Stimulated activated CD4-positive, alpha-beta T cell treated with anti-CD3 and anti-CD28 coated beads, Interleukin-12 subunit alpha, Interleukin-12 subunit beta, amount 100 ng/mL, for 4 hours (primary cell): ENCODE data around the gene LFNG.
A peak's percentile ranks its signal among the peaks of the same experiment; 100 is the strongest.

Experiments
- DNase-seq: peaks from one replicate; pipeline ENCODE4 v3.0.0-alpha.2; 2020

The LFNG gene, protein sequence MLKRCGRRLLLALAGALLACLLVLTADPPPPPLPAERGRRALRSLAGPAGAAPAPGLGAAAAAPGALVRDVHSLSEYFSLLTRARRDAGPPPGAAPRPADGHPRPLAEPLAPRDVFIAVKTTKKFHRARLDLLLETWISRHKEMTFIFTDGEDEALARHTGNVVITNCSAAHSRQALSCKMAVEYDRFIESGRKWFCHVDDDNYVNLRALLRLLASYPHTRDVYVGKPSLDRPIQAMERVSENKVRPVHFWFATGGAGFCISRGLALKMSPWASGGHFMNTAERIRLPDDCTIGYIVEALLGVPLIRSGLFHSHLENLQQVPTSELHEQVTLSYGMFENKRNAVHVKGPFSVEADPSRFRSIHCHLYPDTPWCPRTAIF

GRCh38 chr7:2519119-2519930, at the start of gene LFNG:
Gene LFNG, plus strand, starts transcription at chr7:2519774. Its CDS starts 88 bp downstream, at chr7:2519862.
- peak; percentile 86 for DNase-seq

GRCh38 chr7:2470204-2471021, 49.2 kb upstream of the LFNG start:
- DNase-seq: no peak

GRCh38 chr7:2471022-2471329, 48.6 kb upstream of the LFNG start:
- no peak for DNase-seq

- no peak for DNase-seq
Measured at GRCh38 chr7:2471396-2471795, 48.2 kb upstream of the LFNG start.

GRCh38 chr7:2472739-2473138, 46.8 kb upstream of the LFNG start:
- no peak for DNase-seq

DNA sequence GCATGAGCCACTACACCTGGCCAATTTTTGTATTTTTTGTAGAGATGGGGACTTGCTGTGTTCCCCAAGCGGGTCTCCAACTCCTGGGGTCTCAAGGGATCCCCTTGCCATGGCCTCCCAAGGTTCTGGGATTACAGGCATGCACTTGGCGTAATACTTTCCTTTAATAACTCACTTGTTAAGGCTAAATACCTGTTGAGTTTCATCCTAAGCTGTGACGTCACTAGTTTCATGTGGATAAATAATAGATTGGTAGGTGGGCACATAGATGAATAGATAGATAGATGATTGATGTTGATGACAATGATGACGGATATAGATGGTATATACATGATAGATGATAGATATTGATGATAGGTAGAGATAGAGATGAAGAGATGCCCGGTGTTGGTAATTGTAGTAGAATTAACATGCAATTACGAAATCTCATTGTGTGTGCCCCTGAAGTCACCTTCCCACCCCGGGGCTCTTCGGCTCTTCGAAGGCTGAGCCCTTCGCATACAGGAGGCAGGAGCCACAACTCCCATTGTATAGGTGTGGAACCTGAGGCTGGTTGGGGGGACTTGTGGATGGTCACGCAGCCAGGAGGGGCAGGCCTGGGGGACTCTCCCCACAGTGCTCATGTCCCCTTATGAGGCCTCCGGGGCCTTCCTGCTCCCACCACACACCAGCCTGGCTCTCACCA, 45.9 kb upstream of the LFNG start:
- DNase-seq: no peak

- no peak for DNase-seq
Measured at GRCh38 chr7:2474224-2474623, 45.4 kb upstream of the LFNG start.

DNA sequence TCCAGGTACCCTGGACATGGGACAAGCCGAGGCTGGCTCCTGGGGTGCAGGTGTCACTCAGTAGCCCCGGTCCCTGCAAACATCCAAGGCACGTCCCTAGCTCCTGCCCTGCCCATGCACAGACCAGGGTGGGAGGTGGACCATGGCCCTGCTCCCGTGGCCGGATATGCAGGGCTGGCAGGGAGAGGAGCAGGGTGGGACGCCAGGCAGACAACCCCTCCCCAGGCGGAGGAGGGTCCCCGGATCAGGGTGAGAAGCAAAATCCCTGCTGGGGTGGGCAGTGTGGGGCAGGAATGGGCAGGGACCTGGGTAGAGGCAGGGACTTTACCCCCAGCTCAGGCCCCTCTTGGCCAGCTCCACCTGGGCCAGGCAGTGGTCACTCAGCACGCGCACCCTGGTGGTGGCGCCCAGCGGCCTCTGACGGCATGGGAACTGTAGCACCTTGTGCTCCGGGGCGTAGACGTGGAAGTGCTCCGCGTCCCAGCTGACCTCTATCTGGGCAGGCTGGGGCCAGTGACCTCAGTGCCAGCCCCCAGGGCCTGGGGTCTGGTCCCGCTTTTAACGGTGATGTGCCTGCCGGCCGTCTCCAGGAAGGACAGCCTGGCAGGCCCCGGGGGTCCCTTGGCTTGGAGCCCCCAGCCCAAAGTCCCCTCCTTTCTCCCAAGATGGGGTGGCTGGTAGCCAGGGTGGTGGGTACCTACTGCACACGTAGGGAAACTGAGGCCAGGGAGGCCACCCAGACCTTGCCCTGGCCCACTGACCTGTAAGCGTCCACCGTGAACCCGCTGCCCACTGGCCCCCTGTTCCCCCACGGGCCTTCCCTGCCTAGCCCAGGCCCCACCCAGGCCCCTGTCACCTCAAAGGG, 44.5 kb upstream of the LFNG start:
- no peak for DNase-seq

DNA sequence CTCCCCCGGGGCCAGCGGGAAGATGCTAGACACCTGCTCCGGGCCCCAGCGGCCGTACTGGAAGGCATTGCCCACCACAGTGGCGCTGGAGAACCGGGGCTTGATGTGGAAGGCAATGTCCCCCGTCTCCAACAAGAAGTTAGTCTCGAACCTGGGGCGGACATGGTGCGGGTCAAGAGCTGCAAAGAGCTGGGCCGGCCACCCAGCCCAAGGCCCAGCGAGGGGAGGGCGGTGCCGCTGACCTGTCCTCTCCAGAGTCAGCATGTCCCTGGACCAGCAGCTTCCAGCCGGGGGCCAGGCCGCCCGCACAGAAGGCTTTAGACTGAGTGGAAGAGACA, 43.9 kb upstream of the LFNG start:
- no peak for DNase-seq

GRCh38 chr7:2476298-2476697, 43.3 kb upstream of the LFNG start, which contains the start of gene GRIFIN:
Gene GRIFIN, minus strand, starts transcription at chr7:2476398. Its CDS starts 15 bp downstream, at chr7:2476383.
- no peak for DNase-seq

DNA sequence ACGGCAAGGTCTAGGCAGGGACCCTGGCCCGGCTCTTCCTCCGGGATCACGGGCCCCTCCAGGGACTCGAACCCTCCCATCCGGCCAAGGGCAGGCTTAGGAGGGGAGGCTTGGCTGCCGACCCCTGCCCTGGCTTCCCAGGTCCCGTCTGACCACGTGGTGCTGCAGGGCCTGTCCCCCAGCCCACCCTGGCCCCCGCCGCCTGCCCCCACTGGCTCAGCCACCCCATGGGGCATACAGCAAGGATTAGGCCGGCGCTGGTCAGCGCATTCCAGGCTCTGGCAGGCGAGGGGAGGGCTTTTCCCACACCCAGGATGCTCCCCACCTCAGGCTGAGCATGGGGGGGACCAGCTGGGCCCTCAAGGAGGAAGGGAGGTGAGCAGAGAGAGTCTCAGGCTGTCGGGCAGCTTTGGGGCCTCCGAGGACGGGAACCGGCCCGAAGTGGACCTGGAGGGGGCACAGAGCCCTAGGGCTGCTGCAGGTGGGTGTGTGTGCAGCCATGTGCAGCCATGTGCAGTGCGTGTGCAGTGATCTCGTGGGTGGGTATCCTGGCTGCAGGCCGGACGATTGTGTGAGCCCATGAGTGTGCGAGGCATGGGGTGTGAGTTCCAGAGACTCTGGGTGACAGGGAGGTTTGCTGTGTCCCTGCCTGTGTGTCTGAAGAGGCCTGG, 42.7 kb upstream of the LFNG start:
- no peak for DNase-seq

- DNase-seq: peak; percentile 49
Measured at GRCh38 chr7:2477447-2478398, 41.9 kb upstream of the LFNG start.

GRCh38 chr7:2478399-2478785, 41.2 kb upstream of the LFNG start:
- DNase-seq: no peak

DNA sequence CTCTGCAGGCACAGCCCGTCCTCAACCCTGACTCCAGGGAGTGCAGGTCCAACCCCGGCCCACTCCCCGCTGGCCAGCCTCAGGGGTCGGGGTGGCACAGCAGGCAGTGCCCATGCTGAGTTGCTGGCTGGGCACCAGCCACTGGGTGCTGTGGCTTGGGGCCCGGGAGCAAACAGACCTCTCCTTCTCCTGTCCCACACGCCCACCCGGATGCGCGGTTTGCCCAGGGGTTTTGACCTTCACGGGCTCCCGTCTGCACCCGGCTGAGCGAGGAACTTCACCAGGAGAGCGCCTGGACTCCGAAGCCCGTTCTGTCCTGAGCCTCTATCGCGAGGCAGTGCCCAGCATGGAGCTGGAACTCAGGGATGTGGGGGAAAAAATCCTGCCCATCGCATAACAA, 40.8 kb upstream of the LFNG start:
- DNase-seq: no peak

DNA sequence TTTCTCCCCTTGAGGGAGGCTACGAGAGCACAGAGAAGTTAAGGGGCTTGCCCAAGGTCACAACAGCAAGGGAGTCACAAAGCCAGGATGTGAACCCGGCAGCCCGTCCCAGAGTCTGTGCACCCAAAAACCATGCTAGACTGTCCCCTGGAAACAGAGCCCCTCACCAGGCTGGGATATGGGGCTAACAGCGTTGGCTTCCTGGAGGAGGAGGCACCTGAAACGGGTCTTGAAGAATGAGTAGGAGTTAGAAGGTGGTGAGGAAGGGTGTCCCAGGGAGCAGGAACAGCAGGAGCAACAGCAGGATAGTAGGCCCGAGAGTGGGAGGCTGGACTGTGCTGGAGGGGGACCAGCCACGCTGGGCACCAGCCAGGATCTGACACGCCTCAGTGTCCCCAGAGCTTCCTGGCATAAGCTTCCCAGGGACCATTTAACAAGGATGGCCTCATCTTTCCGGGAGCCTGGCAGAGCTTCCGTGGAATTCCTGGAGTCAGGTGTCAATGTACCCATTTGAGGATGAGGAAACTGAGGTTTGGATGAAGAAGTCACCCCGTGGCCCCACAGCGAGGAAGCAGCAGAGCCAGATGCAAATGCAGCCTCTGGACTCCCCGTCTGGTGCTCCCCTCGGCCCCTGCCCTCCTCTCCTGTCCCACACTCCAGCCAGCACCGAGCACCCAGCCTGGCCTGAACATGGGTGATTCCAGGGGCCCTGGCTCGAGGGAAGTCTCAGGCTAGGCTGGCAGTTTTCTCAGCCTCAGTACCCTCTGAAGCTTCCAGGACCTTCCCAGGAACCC, 40.1 kb upstream of the LFNG start:
- no peak for DNase-seq

DNA sequence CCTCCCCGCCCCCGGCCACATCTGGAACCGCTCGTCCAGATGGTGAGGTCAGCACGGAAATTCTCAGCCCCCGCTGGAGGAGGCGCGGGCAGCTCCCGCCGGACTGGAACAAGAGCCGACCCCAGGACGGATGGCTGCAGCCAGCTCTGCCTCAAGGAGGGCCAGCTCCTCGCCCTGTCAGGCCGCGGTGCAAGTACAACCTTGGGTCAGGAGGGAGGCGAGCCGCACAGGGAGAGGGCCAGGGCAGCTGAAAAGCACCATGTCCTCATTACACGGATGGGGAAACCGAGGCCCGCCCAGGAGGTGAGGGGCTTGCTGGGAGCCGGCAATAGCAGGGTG, 39.5 kb upstream of the LFNG start:
- DNase-seq: no peak

- no peak for DNase-seq
Measured at GRCh38 chr7:2481195-2481594, 38.4 kb upstream of the LFNG start.

DNA sequence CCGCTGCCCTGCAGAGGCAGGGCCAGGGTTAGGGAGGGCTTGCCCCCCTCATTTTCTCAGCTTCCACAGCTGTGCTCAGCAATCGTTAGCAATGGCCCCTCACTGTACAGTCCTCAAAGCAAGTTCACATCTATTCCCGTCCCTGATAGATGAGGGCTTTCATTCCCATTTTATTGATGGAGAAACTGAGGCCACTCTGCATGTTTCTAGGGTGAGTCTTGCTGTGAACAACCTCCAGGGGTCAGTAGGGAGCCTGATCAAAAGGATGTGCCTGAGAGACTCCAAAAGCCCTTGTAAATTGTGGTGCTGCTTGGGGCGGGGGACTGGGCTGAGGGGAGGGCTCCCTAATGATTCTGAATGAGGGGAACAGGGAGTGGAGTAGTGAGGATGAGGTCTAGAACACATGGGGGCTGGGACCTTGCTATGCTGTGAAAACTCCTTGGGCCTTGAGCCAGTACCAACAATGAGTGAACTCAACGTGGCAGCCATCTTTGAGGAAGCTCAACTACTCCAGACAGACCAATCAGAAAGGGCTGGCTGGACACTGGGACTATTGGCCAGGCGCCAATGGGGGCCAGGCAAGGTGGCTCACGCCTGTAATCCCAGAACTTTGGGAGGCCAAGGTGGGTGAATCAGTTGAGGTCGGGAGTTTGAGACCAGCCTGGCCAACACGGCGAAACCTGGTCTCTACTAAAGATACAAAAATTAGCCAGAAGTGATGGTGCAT, 36.7 kb upstream of the LFNG start:
- no peak for DNase-seq

- no peak for DNase-seq
Measured at GRCh38 chr7:2483494-2483893, 36.1 kb upstream of the LFNG start.
